K562 (cell line): ENCODE measurements around the gene STX2. TPM values are rescaled to one million over a fixed set of nuclear protein-coding genes. Genes with fewer than 3 reads are reported as not detected.

Experiments
- BDP1 ChIP-seq: IDR thresholded peaks from 3 replicates; pipeline ENCODE4 v1.6.1; 2011; ENCODE audit not compliant: insufficient read length, insufficient read depth
- CREM ChIP-seq: IDR thresholded peaks from 2 replicates; pipeline ENCODE4 v1.6.1; 2014; ENCODE audit warnings: antibody characterized with exemption, low read depth
- FOSL1 ChIP-seq: fragments of 200-800 bp; sonication (Bioruptor generic); conservative IDR thresholded peaks from 2 replicates; pipeline ENCODE4 v1.6.1; 2016; ENCODE audit warnings: missing genetic modification characterization, missing compliant biosample characterization
- JUN ChIP-seq, 2 experiments: sonication (generic) in 1 of 2; formaldehyde crosslinking in 1 of 2; IDR thresholded peaks; 2 replicates each; pipeline versions ENCODE4 v1.6.1 to v1.8.0; 2012 to 2022; ENCODE audit warnings: borderline replicate concordance in 2 of 2, mild to moderate bottlenecking in 2 of 2, improper control_type of control experiment in 1 of 2, low read depth in 1 of 2, low read length in 1 of 2, missing genetic modification reagents in 1 of 2
- MYBL2 ChIP-seq, 2 experiments: fragments of 450-650 bp in 1 of 2; sonication (generic) in 1 of 2; formaldehyde crosslinking in 1 of 2; IDR thresholded peaks; 2 replicates each; pipeline versions ENCODE4 v1.6.1 to v1.8.1; 2017 to 2022; ENCODE audit warnings: borderline replicate concordance in 1 of 2, inconsistent platforms in 1 of 2, low read depth in 1 of 2, mild to moderate bottlenecking in 1 of 2, missing genetic modification reagents in 1 of 2, moderate library complexity in 1 of 2
- MYC ChIP-seq, 2 experiments: fragments of 250-450 bp in 1 of 2; sonication (Bioruptor Pico) in 1 of 2; IDR thresholded peaks; 2 replicates each; pipeline versions ENCODE4 v1.5.1 to v1.6.1; 2012 to 2021; ENCODE audit warnings: low read depth in 2 of 2, borderline replicate concordance in 1 of 2, improper control_type of control experiment in 1 of 2, low read length in 1 of 2, mild to moderate bottlenecking in 1 of 2, moderate library complexity in 1 of 2
- SREBF1 ChIP-seq: fragments of 150-350 bp; IDR thresholded peaks from 2 replicates; pipeline ENCODE4 v1.6.1; 2014; ENCODE audit warnings: antibody characterized with exemption, low read depth, low read length, borderline replicate concordance
- SRSF3 ChIP-seq: fragments of 200-400 bp; formaldehyde crosslinking; IDR thresholded peaks from 2 replicates; pipeline ENCODE4 v1.6.1; 2016; ENCODE audit warnings: mild to moderate bottlenecking, low read length, moderate library complexity; ENCODE audit not compliant: insufficient read depth
- ZNF318 ChIP-seq, 2 experiments: fragments of 450-650 bp; IDR thresholded peaks; 2 replicates each; pipeline ENCODE4 v1.6.1; 2016; ENCODE audit warnings: mild to moderate bottlenecking in 2 of 2, borderline replicate concordance in 1 of 2, low read depth in 1 of 2, moderate library complexity in 1 of 2
- ZNF609 ChIP-seq: sonication (generic); formaldehyde crosslinking; IDR thresholded peaks from 2 replicates; pipeline ENCODE4 v1.8.1; 2023; ENCODE audit warnings: missing genetic modification reagents, mild to moderate bottlenecking, borderline replicate concordance
- ZNF75A ChIP-seq: fragments of 450-650 bp; formaldehyde crosslinking; IDR thresholded peaks from 2 replicates; pipeline ENCODE4 v1.4.0; 2020; ENCODE audit warnings: mild to moderate bottlenecking
- ZNF764 ChIP-seq: fragments of 250-450 bp; sonication (Bioruptor Pico); IDR thresholded peaks from 2 replicates; pipeline ENCODE4 v1.4.0; 2020; ENCODE audit warnings: low read depth, mild to moderate bottlenecking, moderate library complexity
- polyA plus RNA-seq, 8 experiments: library from polyadenylated mRNA; depleted of rRNA in 4 of 8; stranded (reverse) in 5 of 8; unstranded in 3 of 8; fragments of >200 nt; fragmentation: Nextera tagmentation in 2 of 8; fragmentation: Illumina TruSeq in 1 of 8; extraction: Ambion mirVana in 2 of 8; extraction: Trizol in 1 of 8; gene quantifications; 2 replicates each; pipeline versions ENCODE4 v1.2.1 to v1.2.3, GENCODE V29; 2011 to 2014; ENCODE audit warnings: inconsistent platforms in 1 of 8, missing spikeins in 1 of 8
- total RNA-seq, 7 experiments: library from RNA; depleted of rRNA in 6 of 7; stranded (reverse); fragments of >200 nt in 6 of 7; fragmentation: Illumina TruSeq in 2 of 7; extraction: Trizol in 2 of 7; gene quantifications; 2 replicates each; pipeline versions ENCODE4 v1.2.1 to v1.2.3, GENCODE V29; 2011 to 2021; ENCODE audit warnings: low replicate concordance in 1 of 7

The STX2 gene
- total and polyA plus RNA-seq, 9 of the 15 experiments (the other 6 are each of a cell fraction or from before 2014, with no cell fraction given): 22.2 to 54.6 (median 30.8) TPM

- TF ChIP-seq ZNF318 (IDR thresholded peaks at IDR 0.05; ENCODE audit: borderline replicate concordance in 1 of 2, low read depth in 1 of 2) (peak in 1 of 2 experiments; percentile 94; a peak in 2 of 4 replicates), BDP1 (no peak), CREM (peak; percentile 97), SREBF1 (no peak), ZNF609 (CRISPR knock-in tag) (peak; percentile 92; the same call in 1 of the 2 replicates), ZNF764 (CRISPR knock-in tag) (no peak), FOSL1 (tag) (peak; percentile 39), SRSF3 (no peak), ZNF75A (CRISPR knock-in tag) (no peak), MYBL2 (IDR thresholded peaks at IDR 0.05; ENCODE audit: low read depth) (peak; percentile 9; the same call in 1 of the 2 replicates), MYBL2 (CRISPR knock-in tag; IDR thresholded peaks at IDR 0.05; ENCODE audit: borderline replicate concordance) (no peak), MYC (IDR thresholded peaks at IDR 0.05; ENCODE audit: low read depth, low read length) (no peak), MYC (CRISPR knock-in tag; IDR thresholded peaks at IDR 0.05; ENCODE audit: borderline replicate concordance, low read depth) (no peak), JUN (IDR thresholded peaks at IDR 0.05; ENCODE audit: borderline replicate concordance, low read depth, low read length) (peak; percentile 89), JUN (CRISPR knock-in tag; IDR thresholded peaks at IDR 0.05; ENCODE audit: borderline replicate concordance) (peak; percentile 99)
Measured at GRCh38 chr12:130764475-130765185, 74.4 kb downstream of the STX2 start (continued).
